Hepatocyte (in vitro differentiated cells): Measurements from ENCODE around the gene SLC7A5.

Experiments used
- CTCF ChIP-seq: fragments of 200-600 bp; sonication (generic); IDR thresholded peaks from 2 replicates; pipeline ENCODE4 v1.5.1; 2016; ENCODE audit warnings: antibody characterized with exemption, mild to moderate bottlenecking; ENCODE audit not compliant: poor library complexity
- EZH2 ChIP-seq: fragments of 200-600 bp; sonication (generic); IDR thresholded peaks from 2 replicates; pipeline ENCODE4 v1.6.1; 2016; ENCODE audit warnings: antibody characterized with exemption, mild to moderate bottlenecking, borderline replicate concordance

GRCh38 chr16:87848676-87849345 lies 20.5 kb downstream of the SLC7A5 start:
- no peak for TF ChIP-seq EZH2
- TF ChIP-seq CTCF, result no peak
